GM15510 (cell line): ENCODE results near the gene ERBB4.

ENCODE experiments used
- POLR2A ChIP-seq: IDR thresholded peaks from 3 replicates; pipeline ENCODE4 v1.6.1; 2011; ENCODE audit warnings: borderline replicate concordance; ENCODE audit not compliant: insufficient read length; ENCODE audit errors: extremely low read depth

Gene ERBB4

GRCh38 chr2:212484563-212485080 lies 54.0 kb downstream of the ERBB4 start:
- TF ChIP-seq POLR2A: no peak

GRCh38 chr2:212480447-212480846 lies 58.2 kb downstream of the ERBB4 start:
- no peak for TF ChIP-seq POLR2A

- TF ChIP-seq POLR2A: no peak
Observed at GRCh38 chr2:212477571-212477970, 61.0 kb downstream of the ERBB4 start.

- no peak for TF ChIP-seq POLR2A
Observed at GRCh38 chr2:212473211-212473610, 65.4 kb downstream of the ERBB4 start.

GRCh38 chr2:212465456-212465855 lies 73.1 kb downstream of the ERBB4 start:
- no peak for TF ChIP-seq POLR2A

GRCh38 chr2:212454149-212454548 lies 84.5 kb downstream of the ERBB4 start:
- TF ChIP-seq POLR2A: no peak

GRCh38 chr2:212451786-212452231 lies 86.8 kb downstream of the ERBB4 start:
- TF ChIP-seq POLR2A: no peak

- TF ChIP-seq POLR2A: no peak
Observed at GRCh38 chr2:212448698-212449097, 89.9 kb downstream of the ERBB4 start.

- no peak for TF ChIP-seq POLR2A
Observed at GRCh38 chr2:212441821-212442220, 96.8 kb downstream of the ERBB4 start.

GRCh38 chr2:212441141-212441540 lies 97.5 kb downstream of the ERBB4 start:
- no peak for TF ChIP-seq POLR2A

- TF ChIP-seq POLR2A: no peak
Observed at GRCh38 chr2:212428681-212429478, 109.7 kb downstream of the ERBB4 start.

GRCh38 chr2:212427638-212428037 lies 111.0 kb downstream of the ERBB4 start:
- TF ChIP-seq POLR2A: no peak

GRCh38 chr2:212426637-212427412 lies 111.8 kb downstream of the ERBB4 start:
- no peak for TF ChIP-seq POLR2A

GRCh38 chr2:212424082-212424481 lies 114.5 kb downstream of the ERBB4 start:
- no peak for TF ChIP-seq POLR2A

- no peak for TF ChIP-seq POLR2A
Observed at GRCh38 chr2:212423089-212423488, 115.5 kb downstream of the ERBB4 start.
